GM23248 (cell line): ENCODE results near the gene WDTC1.

Experiments
- EZH2 ChIP-seq: fragments of 200-600 bp; sonication (generic); IDR thresholded peaks from 2 replicates; pipeline ENCODE4 v1.6.1; 2018; ENCODE audit warnings: antibody characterized with exemption, mild to moderate bottlenecking; ENCODE audit not compliant: insufficient read depth, poor library complexity, severe bottlenecking
- EZH2phosphoT487 ChIP-seq: fragments of 200-600 bp; sonication (generic); IDR thresholded peaks from 2 replicates; pipeline ENCODE4 v1.6.1; 2018; ENCODE audit warnings: antibody characterized with exemption, moderate library complexity, mild to moderate bottlenecking, low read depth; ENCODE audit not compliant: insufficient read depth

DNA sequence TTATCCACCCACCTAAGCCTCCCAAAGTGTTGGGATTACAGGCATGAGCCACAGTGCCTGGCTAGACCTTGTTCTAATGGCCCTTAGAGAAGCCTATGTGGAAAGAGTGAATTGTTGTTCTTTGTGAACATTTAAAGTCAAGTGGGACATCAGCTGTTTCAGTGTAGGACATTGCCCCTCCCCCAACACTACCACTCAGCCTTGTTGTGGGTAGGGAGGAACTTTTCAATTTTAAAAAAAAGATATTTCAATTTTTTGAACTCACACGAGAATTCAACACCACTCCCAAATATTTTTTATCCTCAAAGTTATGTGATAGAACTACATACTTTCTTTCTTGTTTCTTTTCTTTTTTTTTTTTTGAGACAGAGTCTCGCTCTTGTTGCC is 50.8 kb downstream of the WDTC1 start:
- TF ChIP-seq EZH2: no peak
- no peak for TF ChIP-seq EZH2phosphoT487
